ENCODE measurements around the gene ERBB2. TPM values are rescaled to one million over a fixed set of nuclear protein-coding genes. Genes with fewer than 3 reads are reported as not detected.
A peak's percentile ranks its signal among the peaks of the same experiment; 100 is the strongest.

ERBB2 gene
- total and polyA plus RNA-seq, 9 of the 15 experiments (the other 6 are each of a cell fraction or from before 2014, with no cell fraction given), result 0.74 to 5.6 (median 3.3) TPM

- peak; percentile 24; the same call in 2 of the 3 replicates for ATAC-seq
- DNase-seq (ENCODE audit: extremely low read depth in 1 of 4, low spot score in 3 of 4), result peak in 1 of 4 experiments; percentile 23
- TF ChIP-seq ELK3 (CRISPR knock-in tag; IDR thresholded peaks at IDR 0.05) (no peak), PHF8 (IDR thresholded peaks at IDR 0.05; ENCODE audit: borderline replicate concordance, low read length) (no peak), PHF21A (IDR thresholded peaks at IDR 0.05; ENCODE audit: borderline replicate concordance, low read depth) (no peak), ZNF133 (CRISPR knock-in tag; IDR thresholded peaks at IDR 0.05) (no peak), MYC (IDR thresholded peaks at IDR 0.05; ENCODE audit: low read depth, low read length) (no peak), MYC (CRISPR knock-in tag; IDR thresholded peaks at IDR 0.05; ENCODE audit: borderline replicate concordance, low read depth) (no peak), HEY1 (CRISPR knock-in tag; IDR thresholded peaks at IDR 0.05; ENCODE audit: borderline replicate concordance) (no peak), IRF2 (CRISPR knock-in tag; IDR thresholded peaks at IDR 0.05) (no peak)
- Histone ChIP-seq H3K9me3 (replicated peaks; ENCODE audit: control insufficient read depth, insufficient read depth, low read depth, low read length) (no peaks in the 10 kb centered on the region), H3K27me3 (ENCODE audit: control insufficient read depth in 2 of 2, insufficient read depth in 2 of 2, low read length in 2 of 2) (no peaks in the 10 kb centered on the region), H3K9me1 (ENCODE audit: control insufficient read depth, insufficient read depth, low read length) (no peaks in the 10 kb centered on the region), H3K9ac (ENCODE audit: insufficient read depth in 1 of 2, low read depth in 2 of 2, low read length in 2 of 2) (peak overlapping the region in 1 of 2 experiments; percentile 81; a peak in 2 of 4 replicates), H3K79me2 (ENCODE audit: control insufficient read depth, insufficient read depth, low read length) (no peaks in the 10 kb centered on the region), H3K27ac (ENCODE audit: extremely low read depth, low read depth, low read length) (peak overlapping the region; percentile 35; the same call in 1 of the 3 replicates), H3K4me3 (no peak overlapping the region), H2AFZ (ENCODE audit: low read depth, low read length) (peak overlapping the region; percentile 67; the same call in 1 of the 2 replicates), H4K20me1 (replicated peaks; ENCODE audit: control insufficient read depth, insufficient read depth, low read length) (no peaks in the 10 kb centered on the region), H3K4me1 (replicated peaks in 1 of 2; ENCODE audit: control insufficient read depth in 2 of 2, insufficient read depth in 2 of 2, low read length in 2 of 2) (peaks cover 20 to 53% of the 10 kb centered on the region in 2 experiments), H3K4me2 (ENCODE audit: insufficient read depth, low read length) (peak overlapping the region; percentile 28), H3K36me3 (ENCODE audit: control insufficient read depth, insufficient read depth, low read length) (no peaks in the 10 kb centered on the region)
- no TSS peak for BruUV-seq (replicated peaks)
- in situ Hi-C loops (cut with MboI), result no loop called here
- intact Hi-C loops (cut with micrococcal nuclease), result no loop called here
- CTCF ChIA-PET (ENCODE audit: low intra/inter-chr PET ratio), result no interaction called here
- POLR2A ChIA-PET, result interaction anchor here (0.6 to 1.2 kb wide), 5 partner anchors 10 to 71 kb away, joined by 3 to 5 read pairs (median 3); partner anchors contain the start of gene MIEN1
- 44% methylated on average over 7 of the region's 9 CpGs for WGBS (ENCODE audit: insufficient coverage, low coverage, missing lambda C conversion rate)
- peak; percentile 15 for FAIRE-seq
Observed at GRCh38 chr17:39739885-39740356, 40.1 kb downstream of the ERBB2 start.
